ACC112 (cell line): ENCODE results near the gene VAMP4.
"Not testable (repeated sequence)": the region's sequence is repeated elsewhere in the genome, so short reads cannot be mapped to it uniquely, and the experiment has no call there.

ENCODE experiments used
- H2AFZ ChIP-seq: fragments of 200-600 bp; sonication (generic); one replicate; pipeline ENCODE4 v1.6.0; 2017; ENCODE audit warnings: antibody characterized with exemption, low read length; ENCODE audit not compliant: unreplicated experiment
- H3K27ac ChIP-seq: fragments of 200-600 bp; sonication (generic); 2 replicates; pipeline ENCODE4 v1.5.1; 2014; ENCODE audit warnings: low read depth, mild to moderate bottlenecking, antibody characterized with exemption, low read length, moderate library complexity
- H3K27me3 ChIP-seq: fragments of 200-600 bp; sonication (generic); 2 replicates; pipeline ENCODE4 v1.6.1; 2014; ENCODE audit warnings: mild to moderate bottlenecking, antibody characterized with exemption, low read length, moderate library complexity, mixed read lengths; ENCODE audit not compliant: insufficient read depth
- H3K36me3 ChIP-seq: fragments of 200-600 bp; sonication (generic); 2 replicates; pipeline ENCODE4 v1.6.1; 2016; ENCODE audit warnings: mild to moderate bottlenecking, antibody characterized with exemption, low read length, moderate library complexity, mixed read lengths; ENCODE audit not compliant: insufficient read depth
- H3K4me1 ChIP-seq: fragments of 200-600 bp; sonication (generic); one replicate; pipeline ENCODE4 v1.6.1; 2016; ENCODE audit warnings: low read length, mixed read lengths; ENCODE audit not compliant: insufficient read depth, unreplicated experiment, control insufficient read depth
- H3K4me3 ChIP-seq: fragments of 200-600 bp; sonication (generic); 2 replicates; pipeline ENCODE4 v1.5.1; 2014; ENCODE audit warnings: mild to moderate bottlenecking, low read depth, low read length
- H3K79me2 ChIP-seq: fragments of 200-600 bp; sonication (generic); one replicate; pipeline ENCODE4 v1.6.0; 2016; ENCODE audit warnings: low read length; ENCODE audit not compliant: control insufficient read depth, unreplicated experiment, insufficient read depth

Gene VAMP4

DNA sequence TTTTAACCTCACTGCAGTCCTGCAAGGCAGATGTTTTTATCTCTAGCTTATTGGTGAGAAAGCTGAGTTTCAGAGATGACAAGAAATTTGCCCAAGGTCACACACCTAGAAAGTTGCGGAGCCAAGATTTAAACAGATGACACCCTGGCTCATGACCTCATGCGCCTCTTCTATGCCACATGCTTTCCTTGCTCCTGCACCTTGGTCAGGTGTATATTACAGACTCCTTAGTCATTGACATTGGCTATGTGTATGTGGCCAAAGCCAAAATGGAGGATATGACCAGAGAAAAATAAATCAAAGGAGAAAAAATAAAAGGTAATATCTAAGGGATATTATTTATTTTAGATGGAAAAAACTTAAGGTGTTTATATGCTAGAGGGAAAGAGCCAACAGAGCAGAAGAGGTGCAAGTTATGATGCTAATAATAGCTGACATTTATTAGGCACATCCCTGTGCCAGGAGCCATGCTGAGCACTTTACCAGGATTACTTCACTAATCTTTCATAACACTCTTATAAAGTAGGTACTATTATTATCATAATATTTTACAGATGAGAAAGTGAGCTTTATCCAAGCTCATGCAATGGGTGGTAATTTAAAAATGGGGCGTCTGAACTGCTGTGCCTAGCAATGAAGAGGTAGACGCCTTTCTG lies 75.6 kb downstream of the VAMP4 start:
- H3K79me2 ChIP-seq = no peaks in the 10 kb centered on the region
- H3K4me3 ChIP-seq = no peak overlapping the region
- no peak overlapping the region for H3K27ac ChIP-seq
- H3K27me3 ChIP-seq = peaks cover 9% of the 10 kb centered on the region
- no peak overlapping the region for H2AFZ ChIP-seq
- no peaks in the 10 kb centered on the region for H3K36me3 ChIP-seq
- H3K4me1 ChIP-seq = no peaks in the 10 kb centered on the region

DNA sequence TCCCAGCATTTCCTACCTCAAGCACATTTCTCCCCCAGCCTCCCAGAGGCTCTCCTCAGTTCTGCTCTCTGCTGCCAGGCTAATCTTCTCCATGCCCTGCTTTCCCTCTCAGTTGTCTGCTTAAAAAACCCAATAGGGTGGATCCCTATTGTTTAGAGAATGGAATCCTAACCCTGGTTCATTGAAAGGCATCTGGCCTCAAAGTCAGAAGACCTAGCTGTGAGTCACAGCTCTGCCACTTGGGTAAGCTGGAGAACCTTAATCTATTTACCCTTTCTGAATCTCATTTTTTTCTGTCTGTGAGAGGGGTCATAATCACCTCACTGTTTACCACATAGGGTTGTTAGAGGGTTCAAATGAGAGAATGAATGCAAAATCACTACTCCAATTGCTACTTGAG lies 76.9 kb downstream of the VAMP4 start:
- no peaks in the 10 kb centered on the region for H3K4me1 ChIP-seq
- H3K27me3 ChIP-seq = peaks cover 9% of the 10 kb centered on the region
- no peaks in the 10 kb centered on the region for H3K36me3 ChIP-seq
- H3K4me3 ChIP-seq = no peak overlapping the region
- no peak overlapping the region for H3K27ac ChIP-seq
- no peaks in the 10 kb centered on the region for H3K79me2 ChIP-seq
- H2AFZ ChIP-seq = no peak overlapping the region

DNA sequence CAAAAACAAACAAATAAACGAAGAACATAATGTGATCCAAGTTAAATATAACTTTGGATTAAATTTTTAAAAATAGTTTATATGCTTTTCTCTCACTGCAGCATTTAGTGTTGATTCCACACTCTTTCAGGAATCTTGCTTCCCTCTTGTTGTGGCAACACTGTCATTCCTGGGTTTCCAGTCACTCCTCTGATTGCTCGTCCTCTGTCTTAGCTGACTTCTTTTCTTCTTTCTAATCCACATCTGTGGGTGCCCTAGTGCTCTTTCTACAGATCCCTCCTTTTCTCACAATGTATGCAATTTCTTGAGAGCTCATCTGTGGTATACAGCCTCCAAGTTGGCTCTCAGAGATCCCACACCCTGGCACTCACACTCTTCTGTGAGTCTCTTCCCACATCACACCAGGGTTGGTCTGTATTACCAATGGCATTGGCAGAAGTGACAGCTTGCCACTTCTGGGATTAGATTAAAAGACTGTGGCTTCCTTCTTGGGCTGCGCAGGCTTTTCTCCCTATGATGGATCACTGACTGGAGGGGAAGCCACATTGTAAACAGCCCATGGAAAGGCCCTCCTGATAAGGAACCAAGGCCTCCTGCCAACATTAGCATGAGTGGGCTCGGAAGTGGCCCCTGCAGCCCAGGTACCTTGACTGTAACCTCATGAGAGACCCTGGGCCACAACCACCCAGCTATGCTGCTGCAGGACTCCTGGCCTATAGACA lies 77.8 kb downstream of the VAMP4 start:
- peaks cover 9% of the 10 kb centered on the region for H3K27me3 ChIP-seq
- no peak overlapping the region for H3K27ac ChIP-seq
- no peak overlapping the region for H2AFZ ChIP-seq
- no peaks in the 10 kb centered on the region for H3K4me1 ChIP-seq
- H3K79me2 ChIP-seq = no peaks in the 10 kb centered on the region
- no peak overlapping the region for H3K4me3 ChIP-seq
- H3K36me3 ChIP-seq = no peaks in the 10 kb centered on the region

DNA sequence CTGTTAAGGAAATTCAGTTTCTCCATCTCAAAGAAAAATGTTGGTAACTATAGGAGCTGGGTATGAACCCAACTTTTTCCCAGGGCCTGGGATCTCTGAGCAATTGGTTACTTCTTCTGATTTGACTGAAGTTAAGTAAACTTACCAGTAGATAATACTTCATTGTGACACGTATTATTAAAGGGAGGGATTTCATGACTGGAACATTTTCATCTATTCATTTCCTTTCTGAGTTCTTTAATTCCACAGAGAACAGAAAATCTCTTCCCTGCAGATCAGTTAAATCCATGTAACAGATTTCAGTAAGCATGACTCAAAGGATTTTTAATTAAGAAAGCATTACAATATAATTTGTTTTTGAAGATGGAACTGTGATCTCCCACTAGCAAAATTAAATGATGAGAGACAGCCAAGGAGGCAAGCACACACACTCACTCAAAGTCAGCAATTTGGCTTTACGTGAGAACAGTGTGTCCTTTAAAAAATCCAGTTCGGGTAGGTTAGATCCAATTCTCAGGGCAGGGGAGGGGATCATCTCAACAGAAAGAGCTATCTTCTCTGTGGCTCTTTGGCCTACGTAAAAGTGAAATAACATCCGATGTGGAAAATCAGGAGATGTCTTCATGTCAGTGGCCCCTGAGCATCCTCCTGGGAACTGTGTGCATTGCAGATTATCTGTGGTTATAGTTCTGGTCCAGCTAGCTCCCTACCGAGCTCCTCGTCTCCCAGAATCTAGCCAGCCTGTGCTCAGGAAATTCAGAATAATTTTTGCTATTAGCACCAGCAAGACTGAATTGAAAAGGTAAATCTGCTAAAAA lies 78.6 kb downstream of the VAMP4 start:
- Histone ChIP-seq H3K36me3 (no peaks in the 10 kb centered on the region), H3K27me3 (peaks cover 9% of the 10 kb centered on the region), H2AFZ (no peak overlapping the region), H3K27ac (no peak overlapping the region), H3K79me2 (no peaks in the 10 kb centered on the region), H3K4me3 (no peak overlapping the region), H3K4me1 (no peaks in the 10 kb centered on the region)

DNA sequence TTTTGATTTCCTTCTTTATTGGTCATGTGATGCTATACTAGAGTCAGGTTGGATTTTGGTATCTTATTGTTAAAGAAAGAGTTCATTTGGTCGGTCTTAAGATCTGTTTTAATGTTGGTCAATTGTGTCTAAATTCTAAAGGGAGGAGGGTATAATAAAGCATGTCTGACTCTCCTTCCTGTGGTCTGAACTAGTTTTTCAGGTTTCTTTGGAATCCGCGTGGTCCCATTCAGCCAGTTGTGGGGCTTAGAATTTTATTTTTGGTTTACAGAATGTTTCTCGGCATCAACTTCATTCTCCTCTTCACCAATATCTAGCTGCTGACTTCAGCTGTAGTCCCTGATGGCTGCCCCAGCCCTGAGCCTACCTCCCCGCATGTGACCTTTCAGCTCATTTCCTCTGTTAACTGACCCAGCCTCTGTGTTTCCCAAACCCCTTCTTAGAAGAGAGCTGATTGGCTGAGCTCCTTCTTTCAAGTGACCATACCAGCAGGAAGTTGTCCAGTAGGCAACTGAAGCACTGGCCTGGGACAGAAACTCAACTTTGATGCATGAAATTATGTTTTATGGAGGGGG lies 80.7 kb downstream of the VAMP4 start:
- no peaks in the 10 kb centered on the region for H3K36me3 ChIP-seq
- peaks cover 3% of the 10 kb centered on the region; the same call in 1 of the 2 replicates for H3K27me3 ChIP-seq
- no peaks in the 10 kb centered on the region for H3K4me1 ChIP-seq
- H2AFZ ChIP-seq = no peak overlapping the region
- no peak overlapping the region for H3K4me3 ChIP-seq
- H3K27ac ChIP-seq = no peak overlapping the region
- no peaks in the 10 kb centered on the region for H3K79me2 ChIP-seq

DNA sequence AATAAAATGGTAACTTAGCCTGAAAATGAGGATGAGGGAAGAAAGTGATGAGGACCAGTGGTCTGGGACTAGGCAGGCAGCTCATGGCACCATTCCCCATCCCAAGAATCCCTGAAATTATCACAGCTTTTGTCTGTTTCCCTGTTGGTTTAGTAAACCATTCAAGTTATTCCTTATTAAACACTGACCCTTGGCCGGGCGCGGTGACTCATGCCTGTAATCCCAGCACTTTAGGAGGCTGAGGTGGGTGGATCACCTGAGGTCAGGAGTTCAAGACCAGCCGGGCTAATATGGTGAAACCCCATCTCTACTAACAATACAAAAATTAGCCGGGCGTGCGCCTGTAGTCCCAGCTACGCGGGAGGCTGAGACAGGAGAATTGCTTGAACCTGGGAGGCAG lies 85.7 kb downstream of the VAMP4 start:
- H2AFZ ChIP-seq, H3K4me3 ChIP-seq: not testable (repeated sequence)
- peaks cover 15% of the 10 kb centered on the region for H3K4me1 ChIP-seq

DNA sequence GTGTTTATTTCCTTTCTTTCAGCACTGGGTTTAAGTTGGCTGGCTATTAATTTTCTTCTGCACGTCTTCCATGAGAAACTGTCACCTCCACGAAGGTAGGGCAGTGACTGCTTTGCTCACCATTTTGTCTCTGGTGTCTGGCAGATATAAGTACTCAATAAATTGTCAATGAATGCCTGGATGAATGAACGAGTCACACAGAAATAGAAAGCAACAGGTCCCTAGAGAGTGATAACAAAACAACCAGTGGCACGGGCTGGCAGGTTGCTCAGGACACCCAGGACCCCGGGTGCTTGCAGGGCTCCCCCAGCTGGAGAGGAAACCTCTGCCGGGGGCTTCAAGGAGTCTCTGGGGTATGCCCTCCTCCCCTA lies 86.1 kb downstream of the VAMP4 start:
- Histone ChIP-seq H2AFZ (no peak overlapping the region), H3K27ac (no peak overlapping the region)

More for the DNA sequence above, 85.7 kb downstream of the VAMP4 start:
- not testable (repeated sequence) for H3K27ac ChIP-seq, H3K36me3 ChIP-seq, H3K79me2 ChIP-seq, H3K27me3 ChIP-seq

DNA sequence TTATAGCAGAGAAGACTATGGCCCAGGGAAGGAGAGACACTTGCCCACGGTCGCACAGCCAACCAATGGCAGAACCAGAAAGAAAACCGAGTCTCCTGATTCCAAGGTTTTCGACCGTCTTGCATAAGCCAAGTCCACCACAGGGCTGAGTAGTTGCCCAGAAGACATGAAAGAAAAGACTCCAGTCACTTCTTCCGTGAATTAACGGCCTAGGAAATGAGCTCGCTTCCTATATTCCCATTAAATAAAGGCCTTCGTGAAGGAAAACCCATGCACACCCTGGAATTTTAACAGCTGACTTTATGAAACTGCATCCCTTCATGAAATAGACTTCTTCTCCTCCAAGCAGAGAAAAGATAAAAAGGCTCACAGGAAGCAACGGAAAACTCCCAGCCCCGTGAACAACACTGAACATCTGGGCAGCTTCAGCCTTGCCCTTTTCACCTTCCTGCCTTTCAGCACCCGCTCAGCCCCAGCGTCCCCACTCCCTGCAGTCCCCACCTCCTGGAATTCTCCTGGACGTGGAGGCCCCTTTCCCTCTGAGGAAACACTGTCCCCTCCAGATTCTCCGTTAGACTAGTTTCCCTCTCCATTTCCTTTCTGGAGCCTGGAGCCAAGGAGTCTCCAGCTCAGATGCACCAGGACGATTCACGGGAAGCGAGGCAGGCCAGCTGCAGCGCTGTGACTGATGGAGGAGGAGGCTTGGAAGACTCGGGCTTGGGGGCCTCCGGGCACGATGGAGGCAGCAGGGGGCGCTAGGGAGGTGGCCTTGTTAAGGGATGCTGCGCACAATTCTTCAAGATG lies 86.7 kb downstream of the VAMP4 start:
- peak overlapping the region; percentile 56; the same call in 1 of the 2 replicates for H3K4me3 ChIP-seq
- H3K36me3 ChIP-seq = no peaks in the 10 kb centered on the region
- no peaks in the 10 kb centered on the region for H3K27me3 ChIP-seq
- H2AFZ ChIP-seq = peak overlapping the region; percentile 14
- no peaks in the 10 kb centered on the region for H3K79me2 ChIP-seq
- peaks cover 15% of the 10 kb centered on the region for H3K4me1 ChIP-seq
- H3K27ac ChIP-seq = no peak overlapping the region

More for the DNA sequence above, 86.1 kb downstream of the VAMP4 start:
- H3K79me2 ChIP-seq = no peaks in the 10 kb centered on the region
- peaks cover 15% of the 10 kb centered on the region for H3K4me1 ChIP-seq
- H3K36me3 ChIP-seq = no peaks in the 10 kb centered on the region
- peak overlapping the region; percentile 56; the same call in 1 of the 2 replicates for H3K4me3 ChIP-seq
- H3K27me3 ChIP-seq = no peaks in the 10 kb centered on the region

DNA sequence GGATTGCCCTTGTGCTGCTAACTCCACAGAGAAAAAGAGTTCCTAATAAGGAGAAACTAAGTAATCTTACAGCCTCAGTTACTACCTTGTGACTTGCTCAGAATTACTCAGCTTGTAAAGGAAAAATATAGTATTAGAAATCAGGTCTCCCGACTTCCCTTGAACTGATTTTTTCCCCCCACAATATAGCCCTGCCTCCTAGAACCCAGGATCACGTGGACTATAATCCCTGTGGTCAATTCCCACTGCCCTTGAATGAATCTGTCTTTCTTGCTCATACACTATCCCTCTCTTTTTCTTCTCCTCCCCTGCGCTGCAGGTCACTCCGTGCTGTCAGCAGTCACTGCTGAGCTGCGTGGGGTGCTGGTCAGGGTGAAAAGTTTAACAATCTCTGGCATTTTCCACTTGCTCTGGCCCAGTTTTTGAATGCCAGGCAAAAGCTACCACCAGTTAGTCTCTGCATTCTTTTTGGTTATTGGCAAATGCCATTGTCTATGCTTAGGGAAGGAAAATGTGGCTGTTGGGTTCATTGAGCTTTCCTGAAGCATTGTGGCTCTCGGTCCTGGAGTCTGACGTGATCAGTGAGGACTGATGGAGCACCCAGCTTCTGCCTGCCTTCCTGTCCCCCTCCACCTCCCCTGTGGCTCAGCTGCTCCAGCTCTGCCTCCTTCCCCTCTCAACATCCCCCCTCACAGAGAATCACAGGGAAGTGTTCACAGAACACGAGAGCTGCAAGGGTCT lies 87.5 kb downstream of the VAMP4 start:
- no peaks in the 10 kb centered on the region for H3K27me3 ChIP-seq
- no peak overlapping the region for H3K27ac ChIP-seq
- H3K36me3 ChIP-seq = no peaks in the 10 kb centered on the region
- peaks cover 15% of the 10 kb centered on the region for H3K4me1 ChIP-seq
- peak overlapping the region; percentile 41 for H2AFZ ChIP-seq
- H3K79me2 ChIP-seq = no peaks in the 10 kb centered on the region
- no peak overlapping the region for H3K4me3 ChIP-seq
